ENCODE data around the gene CCDC117.

GRCh38 chr22:28728002-28728401 is 44.5 kb upstream of the CCDC117 start:
- TF ChIP-seq RAD21 (IDR thresholded peaks at IDR 0.05; ENCODE audit: low read depth) (no peak), REST (IDR thresholded peaks at IDR 0.05; ENCODE audit: low read depth) (no peak), MAX (IDR thresholded peaks at IDR 0.05) (no peak), TAF1 (IDR thresholded peaks at IDR 0.05; ENCODE audit: low read depth) (no peak)
